Measurements from ENCODE around the gene ILKAP.

Gene ILKAP

DNA sequence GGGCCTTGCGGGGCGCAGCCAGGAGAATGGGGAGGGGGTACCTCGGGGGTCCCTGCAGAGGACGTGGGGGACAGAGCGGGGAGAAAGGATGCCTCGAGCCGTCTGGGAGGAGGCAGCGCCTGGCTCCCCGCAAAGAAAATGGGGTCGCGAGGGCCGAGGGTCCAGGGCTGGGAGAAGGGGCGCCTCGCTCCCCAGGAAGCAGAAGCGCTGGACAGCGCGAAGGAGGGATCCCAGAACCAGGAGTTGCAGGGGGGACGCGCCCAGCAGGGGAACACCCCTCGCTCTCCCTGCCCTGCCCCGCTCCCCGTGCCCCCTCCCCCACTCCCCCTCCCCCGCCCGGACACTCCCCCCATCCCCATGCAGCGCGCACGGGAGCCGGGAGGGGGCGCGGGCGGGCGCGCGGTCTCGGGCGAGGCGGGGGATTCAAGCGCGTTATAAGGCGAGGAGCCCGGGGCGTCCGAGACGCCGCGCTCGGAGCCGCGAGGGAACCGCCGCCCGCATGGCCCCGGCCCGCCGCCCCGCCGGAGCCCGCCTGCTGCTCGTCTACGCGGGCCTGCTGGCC lies 44.9 kb downstream of the ILKAP start, which contains the start of gene ERFE:
Gene ERFE (plus strand): TSS at position 462 of the 562 bp plus-strand sequence. CDS start 38 bp downstream, at position 500.
- H3K27ac ChIP-seq (ENCODE audit: low read length) = no peak within 1 kb of the TSS
- H4K20me1 ChIP-seq (ENCODE audit: insufficient read depth, low read length) = no peaks in the 10 kb centered on the region
- H3K4me1 ChIP-seq (ENCODE audit: insufficient read depth, low read length) = no peaks in the 10 kb centered on the region
- H3K79me2 ChIP-seq (ENCODE audit: insufficient read depth, low read length) = no peaks in the 10 kb centered on the region
- H3K9me3 ChIP-seq (ENCODE audit: insufficient read depth, low read length, severe bottlenecking) = no peaks in the 10 kb centered on the region
- no peak within 1 kb of the TSS for H2AFZ ChIP-seq (ENCODE audit: low read depth, low read length)
- H3K9ac ChIP-seq (ENCODE audit: low read depth, low read length) = no peak within 1 kb of the TSS
- ATAC-seq (ENCODE audit: insufficient read depth, low read depth) (no peak), DNase-seq (no peak)
- H3K27me3 ChIP-seq (ENCODE audit: insufficient read depth, low read length, poor library complexity) = no peaks in the 10 kb centered on the region
- H3K4me3 ChIP-seq (ENCODE audit: low read depth in 1 of 2, low read length in 2 of 2) = no peak within 1 kb of the TSS
- no peaks in the 10 kb centered on the region for H3K36me3 ChIP-seq (ENCODE audit: insufficient read depth, low read length)
- no peak within 1 kb of the TSS for H3K4me2 ChIP-seq (ENCODE audit: insufficient read depth, low read length)
- no peak for TF ChIP-seq CTCF (IDR thresholded peaks at IDR 0.05; ENCODE audit: borderline replicate concordance, extremely low read depth, low read length, poor library complexity, severe bottlenecking)

- Histone ChIP-seq H3K27ac (ENCODE audit: low read length) (no peak overlapping the region), H2AFZ (ENCODE audit: low read depth, low read length) (no peak overlapping the region), H3K4me1 (ENCODE audit: insufficient read depth, low read length) (no peaks in the 10 kb centered on the region), H4K20me1 (ENCODE audit: insufficient read depth, low read length) (no peaks in the 10 kb centered on the region), H3K4me3 (ENCODE audit: low read depth in 1 of 2, low read length in 2 of 2) (no peak overlapping the region), H3K79me2 (ENCODE audit: insufficient read depth, low read length) (no peaks in the 10 kb centered on the region), H3K36me3 (ENCODE audit: insufficient read depth, low read length) (no peaks in the 10 kb centered on the region), H3K9me3 (ENCODE audit: insufficient read depth, low read length, severe bottlenecking) (no peaks in the 10 kb centered on the region), H3K4me2 (ENCODE audit: insufficient read depth, low read length) (no peak overlapping the region), H3K27me3 (ENCODE audit: insufficient read depth, low read length, poor library complexity) (no peaks in the 10 kb centered on the region), H3K9ac (ENCODE audit: low read depth, low read length) (no peak overlapping the region)
- ATAC-seq (ENCODE audit: insufficient read depth, low read depth) (no peak), DNase-seq (no peak)
- TF ChIP-seq EZH2 (IDR thresholded peaks at IDR 0.05; ENCODE audit: borderline replicate concordance, low read depth, low read length, severe bottlenecking) = no peak
- no peak for TF ChIP-seq CTCF (IDR thresholded peaks at IDR 0.05; ENCODE audit: borderline replicate concordance, extremely low read depth, low read length, poor library complexity, severe bottlenecking)
Measured at GRCh38 chr2:238158018-238158508, 45.4 kb downstream of the ILKAP start.

DNA sequence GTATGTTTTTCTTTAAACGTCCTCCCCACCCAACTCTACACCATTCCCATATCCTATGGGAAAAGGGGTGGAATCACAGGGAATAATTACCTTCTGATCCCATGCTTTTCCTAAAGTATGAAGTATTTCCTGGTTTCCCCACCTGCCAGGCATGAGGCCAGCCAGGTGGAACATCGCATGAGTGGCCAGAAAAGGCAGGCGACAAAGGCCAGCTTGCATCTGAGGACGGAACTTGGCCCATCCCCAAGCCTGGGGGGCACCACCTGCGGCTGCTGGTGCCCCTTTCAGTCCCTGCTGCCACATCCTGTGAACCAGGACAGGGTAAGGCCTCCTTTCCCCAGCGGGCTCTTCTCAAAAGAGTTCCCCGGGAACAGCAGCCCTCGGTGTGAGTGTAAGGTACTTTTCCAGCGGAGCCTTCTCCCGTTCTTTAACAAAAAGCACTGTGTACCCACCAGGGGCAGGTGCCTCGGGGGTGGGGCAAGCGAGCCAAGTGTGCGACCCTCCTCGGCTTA lies 45.9 kb downstream of the ILKAP start:
- Histone ChIP-seq H3K9ac (ENCODE audit: low read depth, low read length) (no peak overlapping the region), H2AFZ (ENCODE audit: low read depth, low read length) (no peak overlapping the region), H4K20me1 (ENCODE audit: insufficient read depth, low read length) (no peaks in the 10 kb centered on the region), H3K4me3 (ENCODE audit: low read depth in 1 of 2, low read length in 2 of 2) (no peak overlapping the region), H3K36me3 (ENCODE audit: insufficient read depth, low read length) (no peaks in the 10 kb centered on the region), H3K4me2 (ENCODE audit: insufficient read depth, low read length) (no peak overlapping the region), H3K79me2 (ENCODE audit: insufficient read depth, low read length) (no peaks in the 10 kb centered on the region), H3K9me3 (ENCODE audit: insufficient read depth, low read length, severe bottlenecking) (no peaks in the 10 kb centered on the region), H3K27ac (ENCODE audit: low read length) (no peak overlapping the region), H3K27me3 (ENCODE audit: insufficient read depth, low read length, poor library complexity) (no peaks in the 10 kb centered on the region), H3K4me1 (ENCODE audit: insufficient read depth, low read length) (no peaks in the 10 kb centered on the region)
- no peak for DNase-seq
- ATAC-seq (ENCODE audit: insufficient read depth, low read depth) = no peak
- TF ChIP-seq CTCF (IDR thresholded peaks at IDR 0.05; ENCODE audit: borderline replicate concordance, extremely low read depth, low read length, poor library complexity, severe bottlenecking) (no peak), EZH2 (IDR thresholded peaks at IDR 0.05; ENCODE audit: borderline replicate concordance, low read depth, low read length, severe bottlenecking) (no peak)

Measured in DND-41 (cell line).